Measurements from ENCODE around the gene CRISPLD2.
"Not testable (repeated sequence)": the region's sequence is repeated elsewhere in the genome, so short reads cannot be mapped to it uniquely, and the experiment has no call there.

The CRISPLD2 gene

GRCh38 chr16:84937196-84938005 is 117.6 kb downstream of the CRISPLD2 start:
- no peak overlapping the region for H3K27ac ChIP-seq (replicated peaks)
- DNase-seq (ENCODE audit: low read depth in 1 of 2, low spot score in 1 of 2) = no peak
- TF ChIP-seq POLR2AphosphoS5 (IDR thresholded peaks at IDR 0.05; ENCODE audit: low read depth) (no peak), REST (IDR thresholded peaks at IDR 0.05; ENCODE audit: insufficient replicate concordance, low read depth) (no peak), CTCF (IDR thresholded peaks at IDR 0.05; ENCODE audit: insufficient read depth, low read length) (no peak), GABPA (IDR thresholded peaks at IDR 0.05; ENCODE audit: low read depth) (no peak), SPI1 (IDR thresholded peaks at IDR 0.05; ENCODE audit: borderline replicate concordance, low read depth) (no peak)
- H3K27me3 ChIP-seq (ENCODE audit: insufficient read depth, poor library complexity, severe bottlenecking) = no peaks in the 10 kb centered on the region
- H3K4me3 ChIP-seq (replicated peaks; ENCODE audit: insufficient read depth, low read length) = no peak overlapping the region

GRCh38 chr16:84938616-84939015 is 118.8 kb downstream of the CRISPLD2 start:
- not testable (repeated sequence) for H3K4me3 ChIP-seq (replicated peaks; ENCODE audit: insufficient read depth, low read length); H3K27me3 ChIP-seq (ENCODE audit: insufficient read depth, poor library complexity, severe bottlenecking); H3K27ac ChIP-seq (replicated peaks); DNase-seq (ENCODE audit: low read depth in 1 of 2, low spot score in 1 of 2)

- no peaks in the 10 kb centered on the region for H3K27me3 ChIP-seq (ENCODE audit: insufficient read depth, poor library complexity, severe bottlenecking)
- no peak overlapping the region for H3K4me3 ChIP-seq (replicated peaks; ENCODE audit: insufficient read depth, low read length)
- no peak for DNase-seq (ENCODE audit: low read depth in 1 of 2, low spot score in 1 of 2)
- H3K27ac ChIP-seq (replicated peaks) = no peak overlapping the region
- TF ChIP-seq SPI1 (IDR thresholded peaks at IDR 0.05; ENCODE audit: borderline replicate concordance, low read depth) (no peak), GABPA (IDR thresholded peaks at IDR 0.05; ENCODE audit: low read depth) (no peak), REST (IDR thresholded peaks at IDR 0.05; ENCODE audit: insufficient replicate concordance, low read depth) (no peak), POLR2AphosphoS5 (IDR thresholded peaks at IDR 0.05; ENCODE audit: low read depth) (no peak), CTCF (IDR thresholded peaks at IDR 0.05; ENCODE audit: insufficient read depth, low read length) (no peak)
Observed at GRCh38 chr16:84940670-84941551, 121.1 kb downstream of the CRISPLD2 start.

- Histone ChIP-seq H3K27ac (replicated peaks) (no peak overlapping the region), H3K4me3 (replicated peaks; ENCODE audit: insufficient read depth, low read length) (no peak overlapping the region), H3K27me3 (ENCODE audit: insufficient read depth, poor library complexity, severe bottlenecking) (no peaks in the 10 kb centered on the region)
- DNase-seq (ENCODE audit: low read depth in 1 of 2, low spot score in 1 of 2) = no peak
- TF ChIP-seq CTCF (IDR thresholded peaks at IDR 0.05; ENCODE audit: insufficient read depth, low read length) (no peak), SPI1 (IDR thresholded peaks at IDR 0.05; ENCODE audit: borderline replicate concordance, low read depth) (no peak), REST (IDR thresholded peaks at IDR 0.05; ENCODE audit: insufficient replicate concordance, low read depth) (no peak), POLR2AphosphoS5 (IDR thresholded peaks at IDR 0.05; ENCODE audit: low read depth) (no peak), GABPA (IDR thresholded peaks at IDR 0.05; ENCODE audit: low read depth) (no peak)
Observed at GRCh38 chr16:84941921-84942320, 122.1 kb downstream of the CRISPLD2 start.

Data from HL-60 (cell line).